GM12875 (cell line): ENCODE results near the gene SLC26A1.

Experiments
- H3K4me3 ChIP-seq: one replicate; pipeline ENCODE4 v1.5.1; 2011; ENCODE audit warnings: low read depth, low read length, control low read depth
- TF ChIP-seq, protein P1 (sequence below): IDR thresholded peaks from 2 replicates; pipeline ENCODE4 v1.5.1; 2011; ENCODE audit warnings: low read depth, mild to moderate bottlenecking, control low read depth, inconsistent platforms, low read length, moderate library complexity, borderline replicate concordance; ENCODE audit not compliant: insufficient read depth

The SLC26A1 gene

GRCh38 chr4:989722-990471, 3.3 kb downstream of the SLC26A1 start:
- TF ChIP-seq, protein P1, sequence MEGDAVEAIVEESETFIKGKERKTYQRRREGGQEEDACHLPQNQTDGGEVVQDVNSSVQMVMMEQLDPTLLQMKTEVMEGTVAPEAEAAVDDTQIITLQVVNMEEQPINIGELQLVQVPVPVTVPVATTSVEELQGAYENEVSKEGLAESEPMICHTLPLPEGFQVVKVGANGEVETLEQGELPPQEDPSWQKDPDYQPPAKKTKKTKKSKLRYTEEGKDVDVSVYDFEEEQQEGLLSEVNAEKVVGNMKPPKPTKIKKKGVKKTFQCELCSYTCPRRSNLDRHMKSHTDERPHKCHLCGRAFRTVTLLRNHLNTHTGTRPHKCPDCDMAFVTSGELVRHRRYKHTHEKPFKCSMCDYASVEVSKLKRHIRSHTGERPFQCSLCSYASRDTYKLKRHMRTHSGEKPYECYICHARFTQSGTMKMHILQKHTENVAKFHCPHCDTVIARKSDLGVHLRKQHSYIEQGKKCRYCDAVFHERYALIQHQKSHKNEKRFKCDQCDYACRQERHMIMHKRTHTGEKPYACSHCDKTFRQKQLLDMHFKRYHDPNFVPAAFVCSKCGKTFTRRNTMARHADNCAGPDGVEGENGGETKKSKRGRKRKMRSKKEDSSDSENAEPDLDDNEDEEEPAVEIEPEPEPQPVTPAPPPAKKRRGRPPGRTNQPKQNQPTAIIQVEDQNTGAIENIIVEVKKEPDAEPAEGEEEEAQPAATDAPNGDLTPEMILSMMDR = no peak
- H3K4me3 ChIP-seq = no peak overlapping the region

DNA sequence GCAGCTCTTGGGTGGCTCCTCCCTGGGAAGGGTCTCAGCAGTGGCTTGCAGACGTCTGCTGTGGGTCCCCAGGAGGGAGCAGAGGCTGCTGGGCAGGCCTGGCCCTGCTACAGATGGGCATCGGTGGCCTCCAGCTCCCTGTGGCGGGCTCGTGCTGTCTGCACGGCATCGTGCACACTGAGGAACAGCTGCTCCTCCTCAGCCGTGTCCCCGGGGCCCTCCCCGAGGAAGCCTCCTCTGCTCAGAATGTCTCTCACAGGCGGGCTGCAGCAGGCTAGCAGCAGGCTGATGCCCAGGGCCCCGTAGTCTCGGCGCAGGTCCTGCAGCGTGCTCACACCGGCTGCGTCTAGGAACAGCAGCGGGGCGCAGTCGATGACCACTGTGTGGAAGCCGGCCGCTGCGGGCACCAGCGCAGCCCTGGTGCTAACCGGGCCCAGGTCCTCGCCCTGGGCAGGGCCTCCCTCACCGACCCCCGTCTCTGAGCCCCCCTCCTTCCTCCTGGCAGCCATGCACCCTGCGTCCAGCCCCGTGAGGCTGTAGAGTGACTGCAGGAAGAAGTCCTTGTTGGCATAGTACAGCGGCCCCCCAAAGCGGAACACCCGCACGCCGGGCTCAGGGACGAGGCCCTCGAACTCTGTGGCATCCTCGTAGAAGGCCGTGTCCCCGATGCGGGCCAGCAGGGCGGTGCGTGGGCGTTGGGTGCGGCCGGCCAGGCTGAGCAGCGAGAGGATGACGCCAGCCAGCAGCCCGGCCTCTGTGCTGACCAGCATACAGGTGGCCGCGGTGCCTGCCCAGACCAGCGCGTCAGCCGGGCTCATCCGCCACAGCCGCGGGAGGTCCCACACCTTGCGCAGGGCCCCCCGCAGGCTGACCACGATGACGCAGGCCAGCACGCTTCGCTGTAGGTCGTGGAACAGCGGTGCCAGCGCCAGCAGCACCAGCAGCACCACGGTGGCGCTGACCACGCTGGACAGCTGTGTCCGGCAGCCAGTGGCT, 4.2 kb downstream of the SLC26A1 start:
- no peak overlapping the region for H3K4me3 ChIP-seq
- TF ChIP-seq, protein P1 = no peak

DNA sequence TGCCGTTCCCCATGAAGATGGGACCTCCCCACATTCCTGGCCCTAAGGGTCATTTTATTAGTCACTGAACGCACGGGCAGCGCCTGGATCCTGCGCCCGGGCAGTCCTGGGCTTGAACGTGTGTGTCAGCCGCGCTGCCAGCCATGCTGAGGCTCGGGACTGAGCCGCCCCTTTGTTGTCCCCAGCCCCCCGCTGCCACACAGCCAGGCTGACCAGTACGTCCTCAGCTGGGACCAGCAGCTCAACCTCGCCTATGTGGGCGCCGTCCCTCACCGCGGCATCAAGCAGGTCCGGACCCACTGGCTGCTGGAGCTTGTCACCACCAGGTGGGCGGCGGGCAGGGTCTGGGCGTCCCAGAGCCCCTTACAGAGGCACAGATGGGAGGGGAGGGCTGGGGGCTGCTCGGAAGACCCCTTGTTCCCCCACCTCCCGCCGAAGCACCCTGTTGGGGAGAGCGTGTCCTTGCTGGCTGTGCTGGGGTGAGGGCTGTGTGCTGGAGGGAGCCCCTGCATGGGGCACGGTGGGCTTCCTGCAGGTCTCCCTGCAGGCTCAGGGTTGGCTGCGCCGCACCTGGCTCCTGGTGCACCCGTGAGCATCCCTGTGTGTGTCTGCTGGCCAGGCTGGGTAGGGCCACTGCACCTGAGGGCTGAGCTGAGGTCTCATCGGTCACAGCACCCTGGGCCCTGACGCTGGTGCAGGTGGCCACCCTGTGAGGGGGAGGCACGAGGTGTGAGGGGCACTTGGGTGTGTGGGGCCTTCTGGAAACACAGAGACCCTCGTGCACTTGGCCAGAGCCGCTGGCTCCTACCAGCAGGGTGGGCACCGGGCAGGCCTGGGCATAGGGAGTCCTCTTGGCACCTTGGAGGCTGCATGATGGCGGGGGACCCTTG, 5.3 kb downstream of the SLC26A1 start:
- TF ChIP-seq, protein P1 = no peak
- no peak overlapping the region for H3K4me3 ChIP-seq

GRCh38 chr4:986879-987623, 6.2 kb downstream of the SLC26A1 start, which contains the start of gene IDUA:
Gene IDUA (plus strand): TSS chr4:987044. CDS start chr4:987085, 41 bp downstream.
- TF ChIP-seq, protein P1 = peak; percentile 55

DNA sequence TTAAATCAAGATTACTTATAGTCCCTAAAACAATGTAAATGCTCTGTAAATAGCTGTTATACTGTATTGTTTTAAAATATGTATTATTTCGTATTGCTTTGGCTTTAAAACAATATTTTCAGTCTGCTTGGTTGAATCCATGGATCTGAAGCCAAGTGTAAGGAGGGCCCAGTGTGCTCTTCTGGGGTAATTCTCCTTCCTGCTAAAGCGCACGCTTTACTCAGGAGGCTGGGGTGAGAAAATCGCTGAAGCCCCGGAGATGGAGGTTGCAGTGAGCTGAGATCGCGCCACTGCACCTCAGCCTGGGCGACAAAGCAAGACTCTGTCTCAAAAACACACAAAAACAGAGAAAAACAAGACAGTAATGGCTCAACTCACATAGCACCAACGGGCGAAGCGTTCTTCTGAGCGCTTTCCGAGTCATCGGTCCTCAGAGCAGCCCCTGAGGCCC, 6.8 kb downstream of the SLC26A1 start:
- H3K4me3 ChIP-seq = no peak overlapping the region
- TF ChIP-seq, protein P1 = no peak

More at GRCh38 chr4:986879-987623, 6.2 kb downstream of the SLC26A1 start, which contains the start of gene IDUA:
- peak within 1 kb of the TSS; percentile 31 for H3K4me3 ChIP-seq

DNA sequence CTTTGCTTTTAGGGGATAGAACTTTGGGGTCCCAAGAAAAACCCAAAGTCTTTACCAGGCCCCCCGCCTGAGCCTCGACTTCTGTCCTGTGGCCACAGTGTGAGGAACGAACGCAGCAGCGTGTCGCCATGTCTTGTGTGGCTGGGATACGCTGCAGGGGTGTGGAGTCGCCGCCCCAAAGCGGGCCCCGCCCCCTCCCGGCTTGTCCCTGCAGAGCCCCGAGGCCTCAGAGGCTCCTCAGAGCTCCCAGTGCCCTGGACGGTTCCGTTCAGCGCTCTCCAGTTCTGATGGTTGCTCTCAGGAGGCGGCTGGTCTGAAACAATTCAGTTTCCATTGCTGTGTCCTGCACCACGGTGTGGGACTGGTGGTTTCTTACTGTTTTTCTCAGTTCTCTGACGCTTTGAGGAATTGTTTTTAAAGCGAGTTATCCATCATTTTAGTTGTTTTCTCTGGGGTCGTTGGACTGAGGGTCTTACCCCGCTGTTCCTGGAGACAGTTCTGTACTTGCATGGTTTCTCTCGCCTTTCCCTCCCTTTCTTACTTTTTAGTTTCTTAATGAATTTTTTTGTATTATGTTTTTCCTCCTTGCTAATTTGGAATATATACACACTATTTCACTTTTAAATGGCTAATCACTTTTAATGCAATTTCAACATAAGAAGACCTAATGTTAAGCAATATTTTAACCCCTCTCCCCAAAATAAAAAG, 7.9 kb downstream of the SLC26A1 start:
- TF ChIP-seq, protein P1 = no peak
- no peak overlapping the region for H3K4me3 ChIP-seq
